HG03066 (cell line): Measurements from ENCODE around the gene BRAP.
"Not testable (repeated sequence)": the region's sequence is repeated elsewhere in the genome, so short reads cannot be mapped to it uniquely, and the experiment has no call there.

Experiments used
- ATAC-seq: cut with Tn5 transposase; IDR thresholded peaks from one replicate; pipeline ENCODE4 v1.9.1; 2021; ENCODE audit warnings: low read depth; ENCODE audit not compliant: unreplicated experiment

BRAP gene

DNA sequence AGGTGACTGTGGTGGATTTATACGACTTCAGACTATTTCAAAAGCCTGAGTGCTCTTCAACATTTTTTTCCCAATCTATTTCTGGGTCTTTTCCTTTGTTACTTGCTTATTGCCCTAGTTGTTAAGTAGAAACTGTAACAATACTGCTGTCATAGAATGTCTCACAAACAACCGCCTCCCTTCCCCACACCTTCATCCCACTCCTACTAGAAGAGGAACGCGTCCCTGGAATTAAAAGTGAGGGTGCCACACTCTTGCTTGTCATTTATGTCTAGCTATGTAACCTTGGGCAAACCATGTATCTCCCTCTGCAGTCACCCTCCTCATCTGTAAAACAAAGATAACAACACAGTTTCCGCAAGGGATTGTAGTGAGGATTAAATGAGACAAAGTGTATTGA, 8.6 kb downstream of the BRAP start:
- ATAC-seq, result no peak

GRCh38 chr12:111673503-111673902, 12.3 kb downstream of the BRAP start:
- no peak for ATAC-seq

- no peak for ATAC-seq
Observed at GRCh38 chr12:111672822-111673381, 12.9 kb downstream of the BRAP start.

DNA sequence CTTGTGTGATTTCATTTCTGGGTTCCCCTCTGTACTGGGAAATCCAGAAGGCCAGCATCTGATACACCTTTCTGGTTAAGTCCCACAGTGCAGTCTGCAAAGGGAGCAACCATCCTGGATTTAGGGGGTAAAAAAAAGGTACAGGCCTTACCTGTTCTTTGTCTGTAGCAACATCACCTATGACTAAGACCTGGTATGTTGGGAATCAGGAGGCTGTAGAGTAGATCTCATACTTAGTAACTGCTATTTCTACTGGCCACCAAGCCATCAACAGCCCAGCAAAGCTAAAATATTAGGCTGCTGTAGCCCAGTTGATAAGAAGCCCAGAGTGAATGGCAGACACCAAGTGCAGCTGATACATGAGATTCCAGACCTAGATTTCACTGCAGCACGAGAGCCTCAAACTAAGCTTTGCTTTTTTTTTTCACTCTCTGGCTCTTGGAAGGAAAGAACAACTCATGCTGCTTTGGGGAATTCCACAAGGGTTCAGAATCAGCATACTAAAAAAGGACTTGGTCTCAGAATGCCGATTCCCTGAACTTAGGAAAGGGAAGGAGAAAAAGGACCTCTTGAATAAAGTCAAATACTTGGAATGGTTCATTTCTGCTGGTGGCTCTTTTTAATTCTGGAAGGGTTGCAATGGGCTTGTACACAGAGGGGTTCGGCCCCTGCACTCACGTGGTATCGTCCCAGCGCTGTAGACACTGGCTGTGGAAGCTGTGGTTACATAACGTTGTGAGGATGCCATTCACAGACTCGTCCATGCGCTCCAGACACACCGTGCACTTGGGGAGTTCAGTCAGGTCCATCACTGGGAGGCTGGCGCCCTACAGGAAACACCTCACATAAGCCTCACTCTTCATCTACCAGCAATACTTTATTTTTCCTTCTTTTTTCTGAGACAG, 20.5 kb downstream of the BRAP start:
- ATAC-seq, result no peak

DNA sequence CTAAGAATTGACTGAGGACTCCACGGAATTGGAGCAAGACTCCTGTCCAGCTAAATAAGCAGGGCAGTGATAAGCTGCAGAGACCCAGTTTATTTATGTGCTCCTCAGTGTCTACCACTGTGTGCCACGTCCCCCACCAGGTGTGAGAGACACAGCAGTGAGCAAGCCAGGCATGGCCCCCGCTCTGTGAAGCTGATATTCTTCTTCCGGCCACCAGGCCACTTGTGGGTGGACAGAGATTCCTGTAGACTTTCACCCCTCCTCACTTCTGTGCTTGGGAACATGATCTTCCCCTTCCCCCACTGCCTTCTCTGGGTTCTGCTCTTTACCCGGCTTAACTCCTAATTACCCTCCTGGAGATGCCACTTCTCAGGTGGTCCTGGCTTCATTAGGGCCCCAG, 21.3 kb downstream of the BRAP start:
- ATAC-seq, result no peak

GRCh38 chr12:111656016-111656415, 29.7 kb downstream of the BRAP start:
- no peak for ATAC-seq

GRCh38 chr12:111655356-111655755, 30.4 kb downstream of the BRAP start:
- no peak for ATAC-seq

DNA sequence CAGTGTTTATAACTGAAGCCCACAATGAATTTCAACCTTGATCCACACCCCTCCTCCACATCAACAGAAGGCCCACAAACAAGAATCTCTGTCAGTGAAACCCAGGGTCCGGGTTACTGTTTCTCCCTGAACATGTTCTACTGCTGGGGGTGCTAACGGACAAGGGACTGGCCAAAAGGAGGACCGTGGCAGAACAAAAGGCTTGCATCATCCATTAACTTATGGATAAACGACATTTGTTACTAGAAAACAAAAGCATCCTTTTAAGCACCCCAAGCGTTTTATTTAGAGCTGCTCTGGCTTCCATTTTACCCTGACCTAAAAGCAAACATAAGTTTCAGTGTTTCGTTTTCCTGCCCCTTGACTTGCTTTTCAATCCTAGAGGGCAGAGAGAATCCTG, 32.2 kb downstream of the BRAP start:
- ATAC-seq, result no peak

DNA sequence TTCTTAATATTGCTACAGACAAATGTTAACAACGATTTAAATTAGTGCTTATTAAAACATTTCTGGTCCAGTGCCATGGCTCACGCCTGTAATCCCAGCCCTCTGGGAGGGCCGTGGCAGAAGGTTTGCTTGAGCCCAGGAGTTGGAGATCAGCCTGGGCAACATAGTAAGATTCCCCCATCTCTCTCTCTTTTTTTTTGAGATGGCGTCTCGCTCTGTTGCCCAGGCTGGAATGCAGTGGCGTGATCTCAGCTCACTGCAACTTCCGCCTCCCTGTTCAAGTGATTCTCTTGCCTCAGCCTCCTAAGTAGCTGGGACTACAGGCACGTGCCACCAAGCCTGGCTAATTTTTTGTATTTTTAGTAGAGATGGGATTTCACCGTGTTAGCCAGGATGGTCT, 33.2 kb downstream of the BRAP start:
- not testable (repeated sequence) for ATAC-seq

- no peak for ATAC-seq
Observed at GRCh38 chr12:111650912-111651311, 34.8 kb downstream of the BRAP start.

DNA sequence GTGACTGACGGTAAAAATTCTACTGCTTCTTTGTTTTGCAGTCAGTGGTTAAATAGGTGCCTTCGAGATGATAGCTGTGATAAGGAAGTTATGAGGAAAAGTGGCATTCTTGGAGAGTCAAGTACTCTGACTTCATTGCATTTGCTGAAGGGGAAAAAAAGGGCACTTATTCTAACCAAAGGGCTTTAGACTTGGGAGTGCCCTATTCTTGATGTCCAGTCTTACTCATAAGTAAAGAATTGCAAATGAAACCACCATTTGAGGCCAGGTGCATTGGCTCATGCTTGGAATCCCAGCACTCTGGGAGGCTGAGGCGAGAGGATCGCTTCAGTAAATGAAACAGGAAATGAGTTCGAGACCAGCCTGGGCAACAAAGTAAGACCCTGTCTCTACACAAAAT, 40.3 kb downstream of the BRAP start:
- ATAC-seq, result no peak

GRCh38 chr12:111643427-111643826, 42.3 kb downstream of the BRAP start:
- ATAC-seq, result no peak

DNA sequence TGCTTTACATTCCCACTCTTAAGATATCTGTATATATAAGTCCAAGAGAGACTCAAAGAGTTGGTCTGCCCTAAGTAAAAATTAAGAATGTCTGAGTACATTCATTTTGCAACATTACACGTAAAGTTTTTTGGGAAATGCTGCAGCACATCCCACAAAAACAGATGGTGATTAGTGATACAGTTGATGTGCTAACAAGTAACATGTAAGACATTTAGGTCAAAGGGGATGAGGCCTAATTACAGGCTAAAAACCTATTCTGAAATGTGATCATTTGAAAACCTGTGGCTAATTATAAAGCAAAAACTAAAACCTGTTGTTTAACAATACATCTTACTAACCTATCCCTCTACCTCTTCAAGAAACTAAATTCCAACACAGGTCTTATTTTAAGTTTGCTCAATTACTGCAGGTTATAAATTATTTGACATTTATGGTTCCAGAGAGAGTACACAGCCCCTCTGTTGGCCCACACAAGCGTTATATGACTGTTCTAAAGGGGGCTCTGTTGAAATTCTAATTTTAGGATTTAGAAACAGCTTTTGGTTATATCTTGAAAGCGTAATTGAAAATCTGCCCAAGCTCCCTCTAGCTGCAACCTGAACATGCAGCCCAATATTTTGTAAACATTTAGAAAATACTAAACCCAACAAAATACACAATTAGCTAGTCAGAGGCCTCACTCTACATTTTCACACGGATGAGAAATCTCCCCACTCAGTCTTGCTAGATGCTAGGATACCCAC, 42.9 kb downstream of the BRAP start:
- no peak for ATAC-seq

DNA sequence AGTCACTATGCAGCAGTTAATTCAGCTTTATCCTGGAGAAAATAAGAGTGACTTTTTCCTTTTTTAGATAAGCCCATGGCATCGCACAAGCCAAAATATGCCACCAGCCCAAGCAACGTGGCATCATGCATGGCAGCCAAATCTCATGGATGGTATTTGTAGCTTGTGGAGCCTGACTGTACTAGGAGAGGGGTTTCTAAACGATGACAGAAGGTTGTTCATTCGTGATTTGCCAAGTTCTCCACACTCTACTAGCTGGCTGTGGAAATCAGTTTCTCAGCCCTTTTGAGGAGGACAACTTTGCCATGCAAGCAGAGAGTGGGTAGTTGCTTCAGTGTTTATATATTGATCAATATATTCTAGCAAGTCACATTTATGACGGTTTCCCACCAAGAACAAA, 45.2 kb downstream of the BRAP start:
- ATAC-seq, result no peak

- no peak for ATAC-seq
Observed at GRCh38 chr12:111638556-111638955, 47.2 kb downstream of the BRAP start.

- no peak for ATAC-seq
Observed at GRCh38 chr12:111636209-111636945, 49.4 kb downstream of the BRAP start.

GRCh38 chr12:111635524-111635923, 50.2 kb downstream of the BRAP start:
- no peak for ATAC-seq

GRCh38 chr12:111628505-111629260, 57.1 kb downstream of the BRAP start:
- ATAC-seq, result no peak

DNA sequence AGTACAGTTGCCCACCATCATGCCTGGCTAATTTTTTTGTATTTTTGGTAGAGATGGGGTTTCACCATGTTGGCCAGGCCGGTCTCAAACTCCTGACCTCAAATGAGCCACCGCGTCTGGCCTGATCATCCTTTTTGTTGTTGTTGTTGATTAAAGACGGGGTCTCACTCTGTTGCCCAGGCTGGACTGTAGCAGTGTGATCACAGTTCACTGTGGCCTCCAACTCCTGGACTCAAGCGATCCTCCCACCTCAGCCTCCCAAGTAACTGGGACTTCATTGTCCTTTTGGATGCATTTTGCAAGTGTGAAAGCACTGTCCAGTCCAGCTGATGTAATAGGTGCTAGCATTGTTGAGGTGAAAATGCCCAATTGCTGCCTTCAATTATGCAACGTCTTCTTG, 59.5 kb downstream of the BRAP start:
- ATAC-seq, result no peak

- no peak for ATAC-seq
Observed at GRCh38 chr12:111624540-111624939, 61.2 kb downstream of the BRAP start.
